HepG2 (cell line): ENCODE results near the gene CYSTM1. TPM values are rescaled to one million over a fixed set of nuclear protein-coding genes. Genes with fewer than 3 reads are reported as not detected.

ENCODE experiments used
- ATAC-seq: fragments of 200-7000 bp; cut with Tn5 transposase; 3 replicates; pipeline ENCODE4 v1.9.1; 2020; ENCODE audit warnings: mild to moderate bottlenecking, moderate library complexity
- BruUV-seq: library from RNA; stranded (reverse); fragments of 400-500 nt; replicated peaks from 2 replicates; lab custom pipeline; 2021; lab: Mats Ljungman, UMichigan
- CTCF ChIA-PET: fragments of 300-600 bp; formaldehyde crosslinking; extraction: SDS; loops from one replicate; lab custom pipeline; 2021; ENCODE audit warnings: low total read pairs, inconsistent platforms, low intra/inter-chr PET ratio; lab: Yijun Ruan, JAX
- POLR2A ChIA-PET: fragments of 350-600 bp; sonication (Branson Sonifier 250); formaldehyde crosslinking; loops from one replicate; lab custom pipeline; 2020; ENCODE audit warnings: antibody characterized with exemption, inconsistent platforms; lab: Yijun Ruan, JAX
- DNase-seq: peaks from one replicate; pipeline ENCODE4 v3.0.0-alpha.2; 2015; ENCODE audit warnings: low spot score
- FAIRE-seq: peaks from 3 replicates; lab custom pipeline; 2011; peaks lifted over from hg19 to GRCh38; lab: Jason Lieb, UNC
- H2AFZ ChIP-seq: one replicate; pipeline ENCODE4 v1.6.1; 2011; ENCODE audit warnings: low read length, inconsistent platforms
- H3K27ac ChIP-seq: fragments of 300-600 bp; 3 replicates; pipeline ENCODE4 v1.8.0; 2011; ENCODE audit warnings: mixed run types, mild to moderate bottlenecking, mixed read lengths, low read length, inconsistent platforms; ENCODE audit not compliant: insufficient read depth; ENCODE audit errors: extremely low read length
- H3K27me3 ChIP-seq, 2 experiments: fragments of 200-600 bp in 1 of 2; 2 replicates in 1 of 2; 3 replicates in 1 of 2; pipeline versions ENCODE4 v1.6.0 to v1.8.0; 2011; ENCODE audit warnings: low read length in 2 of 2, mild to moderate bottlenecking in 2 of 2, moderate library complexity in 2 of 2, inconsistent platforms in 1 of 2; ENCODE audit not compliant: insufficient read depth in 2 of 2, control insufficient read depth in 1 of 2
- H3K36me3 ChIP-seq, 2 experiments: fragments of 200-600 bp in 1 of 2; replicated peaks in 1 of 2; 2 replicates in 1 of 2; 3 replicates in 1 of 2; pipeline versions ENCODE4 v1.5.1 to v1.8.0; 2011; ENCODE audit warnings: low read length in 2 of 2, inconsistent platforms in 1 of 2; ENCODE audit not compliant: insufficient read depth in 2 of 2, control insufficient read depth in 1 of 2
- H3K4me1 ChIP-seq: 2 replicates; pipeline ENCODE4 v1.5.1; 2012; ENCODE audit warnings: low read length, inconsistent platforms; ENCODE audit not compliant: insufficient read depth
- H3K4me2 ChIP-seq: 2 replicates; pipeline ENCODE4 v1.6.0; 2011; ENCODE audit warnings: low read depth, low read length, inconsistent platforms
- H3K4me3 ChIP-seq, 3 experiments: fragments of 200-600 bp in 1 of 3; sonication (generic), shearing (Covaris generic) in 1 of 3; replicated peaks in 1 of 3; 2 replicates each; pipeline ENCODE4 v1.5.1; 2011 to 2016; ENCODE audit warnings: low read length in 3 of 3, inconsistent platforms in 2 of 3, low read depth in 2 of 3, mild to moderate bottlenecking in 2 of 3, control low read depth in 1 of 3, mixed read lengths in 1 of 3; ENCODE audit not compliant: insufficient read depth in 1 of 3
- H3K79me2 ChIP-seq: one replicate; pipeline ENCODE4 v1.6.1; 2011; ENCODE audit warnings: low read length, inconsistent platforms; ENCODE audit not compliant: insufficient read depth
- H3K9ac ChIP-seq: 2 replicates; pipeline ENCODE4 v1.6.0; 2011; ENCODE audit warnings: mild to moderate bottlenecking, low read depth, low read length, inconsistent platforms; ENCODE audit not compliant: insufficient read depth
- H3K9me3 ChIP-seq: 2 replicates; pipeline ENCODE4 v1.5.1; 2012; ENCODE audit warnings: mild to moderate bottlenecking, low read length
- H4K20me1 ChIP-seq: 2 replicates; pipeline ENCODE4 v1.6.0; 2011; ENCODE audit warnings: inconsistent platforms, mild to moderate bottlenecking, low read length, moderate library complexity; ENCODE audit not compliant: insufficient read depth
- CERS6 ChIP-seq: sonication (generic); formaldehyde crosslinking; IDR thresholded peaks from 2 replicates; pipeline ENCODE4 v1.5.0; 2020; ENCODE audit warnings: missing genetic modification reagents
- CREM ChIP-seq, 2 experiments: sonication (generic) in 1 of 2; formaldehyde crosslinking in 1 of 2; IDR thresholded peaks; 2 replicates each; pipeline versions ENCODE4 v1.4.0 to v1.6.1; 2016 to 2020; ENCODE audit warnings: antibody characterized with exemption in 1 of 2, mild to moderate bottlenecking in 1 of 2, missing genetic modification reagents in 1 of 2
- CSRNP1 ChIP-seq: sonication (generic); formaldehyde crosslinking; IDR thresholded peaks from 2 replicates; pipeline ENCODE4 v1.8.1; 2023; ENCODE audit warnings: mild to moderate bottlenecking, missing genetic modification reagents
- JUND ChIP-seq: sonication (generic); formaldehyde crosslinking; IDR thresholded peaks from 2 replicates; pipeline ENCODE4 v1.8.0; 2022; ENCODE audit warnings: mild to moderate bottlenecking, missing genetic modification reagents
- KDM3A ChIP-seq: IDR thresholded peaks from 2 replicates; pipeline ENCODE4 v1.6.1; 2018; ENCODE audit warnings: low read depth, missing compliant biosample characterization
- NFYC ChIP-seq: IDR thresholded peaks from 2 replicates; pipeline ENCODE4 v1.6.1; 2016; ENCODE audit warnings: missing genetic modification reagents, missing compliant biosample characterization
- PRPF4 ChIP-seq: fragments of 200-400 bp; formaldehyde crosslinking; IDR thresholded peaks from 2 replicates; pipeline ENCODE4 v1.6.1; 2016; ENCODE audit warnings: low read length, low read depth; ENCODE audit not compliant: poor library complexity, severe bottlenecking
- RBAK ChIP-seq: sonication (generic); formaldehyde crosslinking; IDR thresholded peaks from 2 replicates; pipeline ENCODE4 v1.5.1; 2020; ENCODE audit warnings: mild to moderate bottlenecking, missing genetic modification reagents
- RNF2 ChIP-seq: fragments of 450-650 bp; conservative IDR thresholded peaks from 2 replicates; pipeline ENCODE4 v1.6.1; 2016; ENCODE audit warnings: low read depth
- SP140L ChIP-seq: sonication (generic); formaldehyde crosslinking; IDR thresholded peaks from 2 replicates; pipeline ENCODE4 v1.4.0; 2020; ENCODE audit warnings: missing genetic modification reagents, borderline replicate concordance
- TOPORS ChIP-seq: sonication (generic); formaldehyde crosslinking; IDR thresholded peaks from 2 replicates; pipeline ENCODE4 v1.8.0; 2023; ENCODE audit warnings: mild to moderate bottlenecking, missing genetic modification reagents
- ZFP36 ChIP-seq: fragments of 150-350 bp; IDR thresholded peaks from 2 replicates; pipeline ENCODE4 v1.6.1; 2018; ENCODE audit warnings: borderline replicate concordance, low read length, low read depth; ENCODE audit not compliant: partially characterized antibody
- ZGPAT ChIP-seq: IDR thresholded peaks from 2 replicates; pipeline ENCODE4 v1.6.1; 2016; ENCODE audit warnings: mild to moderate bottlenecking
- ZNF3 ChIP-seq: IDR thresholded peaks from 2 replicates; pipeline ENCODE4 v1.7.0; 2017; ENCODE audit warnings: inconsistent platforms
- ZNF44 ChIP-seq: sonication (generic); formaldehyde crosslinking; IDR thresholded peaks from 2 replicates; pipeline ENCODE4 v1.5.1; 2020; ENCODE audit warnings: mild to moderate bottlenecking, missing genetic modification reagents
- ZNF496 ChIP-seq: sonication (generic); formaldehyde crosslinking; IDR thresholded peaks from 2 replicates; pipeline ENCODE4 v1.8.1; 2023; ENCODE audit warnings: mild to moderate bottlenecking, moderate library complexity, missing genetic modification reagents; ENCODE audit not compliant: insufficient replicate concordance
- ZNF510 ChIP-seq: sonication (generic); formaldehyde crosslinking; IDR thresholded peaks from 2 replicates; pipeline ENCODE4 v1.4.0; 2020; ENCODE audit warnings: low read depth, mild to moderate bottlenecking, missing genetic modification reagents
- ZNF737 ChIP-seq: sonication (generic); formaldehyde crosslinking; IDR thresholded peaks from 2 replicates; pipeline ENCODE4 v1.5.0; 2020; ENCODE audit warnings: missing genetic modification reagents, mild to moderate bottlenecking, borderline replicate concordance
- WGBS: methylation state at CpG from one replicate; pipeline ENCODE4 v1.1.6; 2017; ENCODE audit warnings: low lambda C conversion rate; 5-methylcytosine and 5-hydroxymethylcytosine counted together
- in situ Hi-C: cut with HindIII; loops from 2 replicates; pipeline ENCODE4 v1.10.0; 2017; ENCODE audit warnings: low pct_unique_long_range_greater_than_20kb; ENCODE audit not compliant: extremely low pct_ligation_motif_present
- intact Hi-C: fragments of 100-400 bp; cut with micrococcal nuclease; formaldehyde crosslinking; loops from one replicate; pipeline ENCODE4 v1.10.0; 2022; ENCODE audit not compliant: unreplicated experiment
- polyA plus RNA-seq, 8 experiments: library from polyadenylated mRNA; depleted of rRNA in 3 of 8; stranded (reverse) in 7 of 8; unstranded in 1 of 8; fragments of >200 nt; fragmentation: Illumina TruSeq in 4 of 8; extraction: Trizol in 4 of 8; gene quantifications; 2 replicates each; pipeline versions ENCODE4 v1.2.1 to v1.2.3, GENCODE V29; 2011 to 2016; ENCODE audit warnings: low read depth in 4 of 8, missing spikeins in 1 of 8, mixed read lengths in 1 of 8; ENCODE audit not compliant: insufficient read depth in 1 of 8
- total RNA-seq, 5 experiments: library from RNA; depleted of rRNA; stranded (reverse); fragments of >200 nt; fragmentation: Illumina TruSeq; extraction: Trizol; gene quantifications; 2 replicates each; pipeline ENCODE4 v1.2.3, GENCODE V29; 2016; ENCODE audit warnings: low read depth in 1 of 5

The CYSTM1 gene
- total and polyA plus RNA-seq, 2 of the 13 experiments (the other 11 are each of a cell fraction or from before 2014, with no cell fraction given): 40.0 to 73.4 TPM

GRCh38 chr5:140178482-140179116, 3.6 kb downstream of the CYSTM1 start:
- H3K4me2 ChIP-seq: no peak overlapping the region
- H3K4me1 ChIP-seq: peaks cover 75% of the 10 kb centered on the region
- no peak for ATAC-seq
- peaks cover 38% of the 10 kb centered on the region for H3K79me2 ChIP-seq
- no peak overlapping the region for H3K4me3 ChIP-seq
- H3K27me3 ChIP-seq: no peaks in the 10 kb centered on the region; a peak in 1 of 5 replicates
- H3K36me3 ChIP-seq: no peaks in the 10 kb centered on the region
- in situ Hi-C loops (loop anchor here (5.0 kb wide), 1 partner anchor 44 kb away; no protein-coding TSS in a partner anchor), intact Hi-C loops (loop anchor here (5.0 to 10.0 kb wide), 2 partner anchors 44 to 536 kb away; no protein-coding TSS in a partner anchor)
- DNase-seq: no peak
- BruUV-seq: no TSS peak
- no peaks in the 10 kb centered on the region for H3K9me3 ChIP-seq
- no peak overlapping the region for H3K27ac ChIP-seq
- WGBS: 77% methylated on average over 6 of the region's 6 CpGs
- ChIA-PET CTCF (no interaction called here), POLR2A (no interaction called here)
- TF ChIP-seq TOPORS (CRISPR knock-in tag) (no peak), CSRNP1 (no peak), PRPF4 (no peak), ZNF510 (no peak), NFYC (CRISPR knock-in tag) (no peak), KDM3A (CRISPR knock-in tag) (no peak), ZNF496 (CRISPR knock-in tag) (no peak), SP140L (CRISPR knock-in tag) (no peak), CERS6 (CRISPR knock-in tag) (no peak), ZNF44 (CRISPR knock-in tag) (no peak), JUND (CRISPR knock-in tag) (no peak), ZNF737 (no peak), ZNF3 (no peak), RBAK (CRISPR knock-in tag) (no peak), RNF2 (no peak), ZGPAT (no peak), CREM (IDR thresholded peaks at IDR 0.05) (no peak), CREM (CRISPR knock-in tag; IDR thresholded peaks at IDR 0.05) (no peak), ZFP36 (no peak)
- no peak overlapping the region for H2AFZ ChIP-seq
- H3K9ac ChIP-seq: no peak overlapping the region
- H4K20me1 ChIP-seq: no peaks in the 10 kb centered on the region
- FAIRE-seq: no peak
